GM21723 (cell line): ENCODE results near the gene DNAJC18.

Source experiments
- ATAC-seq: cut with Tn5 transposase; IDR thresholded peaks from one replicate; pipeline ENCODE4 v1.9.1; 2021; ENCODE audit warnings: mild to moderate bottlenecking, moderate library complexity; ENCODE audit not compliant: unreplicated experiment

DNAJC18 gene

GRCh38 chr5:139406963-139407362 is 32.4 kb downstream of the DNAJC18 start:
- no peak for ATAC-seq

- ATAC-seq: no peak
These were observed 34.9 kb downstream of the DNAJC18 start for GRCh38 chr5:139404484-139404840.

DNA sequence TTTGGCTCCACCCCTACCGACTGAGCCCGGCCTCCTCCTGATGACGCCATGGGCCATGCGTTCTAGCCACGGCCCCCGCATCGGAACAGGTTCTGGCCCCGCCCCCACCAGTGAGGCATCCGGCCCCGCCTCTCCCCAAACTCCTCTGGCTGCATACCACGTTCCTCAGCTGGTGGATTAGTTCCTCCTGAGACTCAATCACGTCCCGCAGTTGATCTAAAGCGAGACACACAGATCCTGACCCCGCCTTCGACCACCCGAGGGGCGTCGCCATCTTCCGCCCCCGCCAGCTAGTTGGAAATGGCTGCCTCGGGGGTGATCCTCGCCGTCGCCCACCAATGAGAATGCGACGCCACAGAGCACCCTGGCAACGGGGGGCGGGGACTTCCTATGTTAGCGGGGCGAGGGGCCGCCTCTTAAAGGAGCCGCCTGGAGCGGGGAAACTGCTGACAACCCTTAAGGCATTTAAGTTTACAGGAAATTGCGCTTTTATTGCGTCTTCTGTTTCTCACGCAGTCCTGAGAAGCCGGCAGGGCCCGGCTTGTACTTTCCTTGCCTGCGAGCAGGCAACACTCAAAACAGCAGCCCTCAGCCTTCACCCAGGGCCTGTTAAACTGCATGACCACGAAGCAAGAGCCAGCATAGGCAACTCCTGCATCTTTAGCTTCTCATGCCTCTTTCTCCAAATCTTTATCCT is 35.4 kb downstream of the DNAJC18 start, which contains the start of gene SPATA24:
Gene SPATA24, minus strand, starts transcription at position 303 of the 697 bp plus-strand sequence. Its CDS starts 29 bp downstream, at position 274.
- peak; percentile 76 for ATAC-seq

- ATAC-seq: no peak
These were observed 35.9 kb downstream of the DNAJC18 start for GRCh38 chr5:139403418-139403786.

GRCh38 chr5:139402561-139403158 is 36.7 kb downstream of the DNAJC18 start:
- no peak for ATAC-seq

DNA sequence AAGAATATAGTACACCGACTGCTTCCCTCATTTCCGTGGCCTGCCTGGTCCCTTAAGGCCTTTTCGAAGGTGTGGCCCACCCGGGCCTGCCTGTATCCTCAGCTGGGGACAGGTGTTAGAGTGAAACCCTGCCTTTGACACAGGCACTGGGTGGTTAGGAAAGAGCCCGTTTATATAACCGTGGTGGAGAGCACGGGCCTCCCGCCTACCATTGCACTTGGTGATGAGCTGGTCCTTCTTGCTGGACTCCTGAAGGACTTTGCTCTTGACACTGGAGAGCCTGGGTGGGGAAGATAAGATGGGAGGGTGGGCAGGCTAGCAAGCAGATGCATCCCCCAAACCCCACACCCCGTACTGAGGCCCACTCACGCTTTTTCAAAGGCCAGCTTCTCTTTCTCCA is 37.8 kb downstream of the DNAJC18 start:
- ATAC-seq: no peak

- peak; percentile 36 for ATAC-seq
These were observed 39.7 kb downstream of the DNAJC18 start for GRCh38 chr5:139399501-139400121.

- ATAC-seq: no peak
These were observed 41.4 kb downstream of the DNAJC18 start for GRCh38 chr5:139397921-139398320.

DNA sequence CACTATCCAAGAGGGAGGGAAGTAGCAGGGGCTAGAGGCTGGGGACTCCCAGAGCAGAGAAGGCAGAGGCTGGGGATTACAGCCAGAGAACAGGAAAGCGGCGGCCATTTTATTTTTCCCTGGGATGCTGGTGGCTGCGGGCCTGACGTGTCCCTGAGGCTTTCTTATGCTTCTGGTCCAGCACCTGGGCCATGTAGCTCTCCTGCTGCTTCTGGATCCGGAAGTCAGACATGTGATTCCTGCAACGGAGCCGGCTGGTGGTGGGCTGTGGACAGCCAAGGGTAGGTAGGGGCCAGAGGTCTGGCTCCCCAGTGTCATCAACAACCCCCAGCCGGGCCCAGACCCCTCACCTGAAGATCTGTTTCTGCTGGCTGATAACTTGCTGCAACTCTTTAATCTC is 42.6 kb downstream of the DNAJC18 start:
- ATAC-seq: no peak

GRCh38 chr5:139395844-139396640 is 43.3 kb downstream of the DNAJC18 start:
- no peak for ATAC-seq

DNA sequence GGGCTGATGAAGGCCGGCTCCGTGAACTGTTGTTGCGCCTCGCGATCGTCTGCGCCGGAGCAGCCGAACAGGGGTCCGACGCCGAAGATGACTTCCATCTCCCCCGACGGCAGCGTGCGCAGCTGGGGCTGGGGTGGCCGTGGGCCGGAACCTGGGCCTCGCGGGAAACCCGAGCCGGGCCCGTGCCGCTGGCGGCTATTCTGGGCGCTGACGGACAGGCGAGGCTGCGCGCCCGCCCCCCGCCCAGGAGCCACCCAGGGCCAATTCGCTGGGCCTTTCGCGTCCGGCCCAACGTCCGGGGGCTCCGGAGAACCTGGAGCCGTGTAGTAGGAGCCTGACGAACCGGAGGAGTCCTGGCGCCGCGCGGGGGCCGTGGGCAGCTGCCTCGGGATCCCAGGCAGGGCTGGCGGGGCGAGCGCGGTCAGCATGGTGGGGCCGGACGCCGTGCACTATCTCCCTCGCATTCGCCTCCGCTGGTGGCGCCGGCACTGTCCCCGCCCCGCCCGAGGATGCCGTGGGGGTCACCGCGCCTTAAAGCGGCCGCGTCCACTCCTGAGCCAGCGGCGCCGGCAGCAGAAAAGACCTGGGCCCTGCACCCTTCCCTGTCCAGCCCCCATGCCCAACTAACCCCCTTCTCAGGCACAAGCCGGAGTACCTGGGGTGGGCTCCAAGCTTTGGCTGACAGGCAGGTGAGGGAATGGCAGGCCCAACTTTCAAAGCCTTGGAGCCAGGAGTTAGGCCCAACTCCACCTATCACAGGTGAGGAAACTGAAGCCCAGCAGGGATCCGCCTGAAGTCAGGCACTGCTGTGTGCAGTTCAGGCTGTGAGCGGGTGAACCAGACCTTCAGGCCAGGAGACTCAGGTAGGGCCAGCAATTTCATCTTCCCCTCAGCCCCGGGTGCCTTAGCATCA is 44.4 kb downstream of the DNAJC18 start, which contains the start of gene PROB1:
Gene PROB1, minus strand, starts transcription at position 451 of the 913 bp plus-strand sequence. Its CDS starts 23 bp downstream, at position 428.
- no peak for ATAC-seq

GRCh38 chr5:139394123-139394653 is 45.1 kb downstream of the DNAJC18 start:
- ATAC-seq: no peak

GRCh38 chr5:139393497-139394122 is 45.7 kb downstream of the DNAJC18 start:
- no peak for ATAC-seq

- ATAC-seq: peak; percentile 53
These were observed 46.4 kb downstream of the DNAJC18 start for GRCh38 chr5:139392678-139393496.

DNA sequence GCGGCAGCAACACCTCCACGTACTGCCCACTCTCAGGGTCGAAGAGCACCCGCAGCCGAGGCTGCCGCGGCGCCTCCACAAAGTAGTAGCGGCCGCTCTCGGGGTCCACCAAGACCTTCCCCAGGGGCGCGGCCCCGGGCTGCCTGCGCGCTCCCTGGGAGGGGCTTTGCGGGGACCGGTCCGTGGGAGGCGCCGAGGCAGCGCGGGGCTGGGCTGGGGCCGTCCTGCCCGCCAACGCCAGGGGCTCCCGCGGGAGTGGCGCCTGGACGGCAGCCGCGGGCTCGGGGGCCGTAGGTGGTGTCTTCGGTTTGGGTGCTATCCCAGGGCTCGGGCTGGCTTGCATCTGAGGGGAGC is 47.0 kb downstream of the DNAJC18 start:
- ATAC-seq: no peak

DNA sequence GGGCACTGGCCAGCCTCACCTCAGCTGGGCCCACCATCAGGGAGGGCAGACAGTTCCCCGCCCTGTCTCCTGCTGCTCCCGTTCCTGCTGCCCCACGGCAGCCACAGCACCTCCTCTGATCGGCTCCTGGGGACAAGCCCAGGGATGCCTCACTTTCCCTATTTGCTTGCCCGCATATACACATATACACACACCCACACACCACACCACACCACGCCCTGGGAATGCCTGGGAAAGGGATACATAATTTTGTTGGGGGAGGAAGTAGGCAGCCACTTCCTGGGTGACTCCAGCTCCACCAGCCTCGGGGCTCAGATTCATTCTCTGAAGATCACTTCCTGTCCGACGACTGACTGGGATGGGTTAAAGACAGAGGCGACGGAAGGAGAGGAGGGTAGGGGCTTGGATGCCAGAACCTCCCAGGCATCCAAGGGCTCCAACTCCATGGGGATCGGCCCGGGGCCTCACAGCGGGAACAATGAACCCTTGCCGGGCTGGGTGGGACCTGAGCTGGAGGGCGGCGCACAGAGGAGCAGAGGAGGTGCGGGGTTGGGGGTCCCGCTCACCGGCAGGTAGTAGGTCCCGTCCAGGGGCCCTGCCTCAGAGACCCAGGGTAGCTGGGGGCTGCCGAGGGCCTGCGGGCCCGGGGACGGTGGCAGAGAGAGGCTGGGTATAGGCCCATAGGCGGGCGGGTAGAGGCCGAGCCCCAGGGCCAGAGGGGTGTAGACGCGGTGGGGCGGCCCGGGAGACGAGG is 47.6 kb downstream of the DNAJC18 start:
- peak; percentile 3 for ATAC-seq

DNA sequence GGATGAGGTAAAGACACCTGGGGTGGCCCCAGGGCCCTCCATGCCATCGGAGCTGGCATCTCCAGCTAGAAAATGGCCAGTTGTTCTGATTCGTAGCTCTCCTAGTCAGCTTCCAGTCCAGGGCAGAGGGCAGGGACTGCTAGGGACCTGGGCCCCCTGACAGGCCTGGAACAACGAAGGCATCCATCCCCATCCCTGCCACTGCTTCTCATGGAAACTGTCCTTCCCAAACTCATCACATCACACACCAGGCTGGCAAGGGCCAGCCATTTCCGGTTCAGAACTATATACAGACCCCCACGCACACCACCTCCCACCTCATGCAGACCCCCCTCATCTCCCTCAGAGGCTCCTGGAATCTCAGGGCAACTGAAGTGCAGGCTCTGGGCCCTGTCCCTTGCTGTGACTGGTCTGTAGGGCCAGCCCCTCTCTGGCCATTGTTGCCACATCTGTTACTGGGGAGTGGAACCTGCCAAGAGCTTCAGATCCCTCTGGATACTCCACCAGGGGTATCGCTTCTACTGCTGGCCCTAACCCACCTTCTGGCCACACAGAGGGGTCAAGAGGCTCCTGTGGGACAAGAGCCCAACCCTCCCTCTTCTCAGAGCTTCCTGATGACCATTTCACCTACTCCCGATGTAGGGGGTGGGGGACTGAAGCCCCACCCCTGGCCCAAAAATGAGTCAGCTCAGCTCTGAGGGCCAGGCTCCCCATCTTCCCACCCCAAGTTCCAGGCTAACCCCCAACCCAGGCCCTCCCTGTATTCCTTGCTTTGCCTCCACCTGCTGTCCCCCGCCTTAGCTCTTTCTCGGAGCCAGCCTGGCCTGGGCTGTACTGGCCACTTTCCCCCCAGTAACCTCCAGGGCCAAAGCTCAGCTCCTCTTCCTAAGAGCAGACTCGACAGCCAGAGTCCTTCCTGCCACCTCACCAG is 48.4 kb downstream of the DNAJC18 start:
- ATAC-seq: no peak
